Aorta (tissue), 5 donors: ENCODE data around the gene EXD2. TPM values are rescaled to one million over a fixed set of nuclear protein-coding genes. Genes with fewer than 3 reads are reported as not detected.
"Not testable (repeated sequence)": the region's sequence is repeated elsewhere in the genome, so short reads cannot be mapped to it uniquely, and the experiment has no call there.

Experiments
- ATAC-seq: fragments of 200-7000 bp; cut with Tn5 transposase; one replicate; pipeline ENCODE4 v1.9.1; 2022; ENCODE audit warnings: moderate library complexity; ENCODE audit not compliant: low FRiP score
- DNase-seq, 2 donors: peaks; one replicate each; pipeline ENCODE4 v3.0.0-alpha.2; 2020
- H3K27ac ChIP-seq, 2 donors: one replicate each; pipeline ENCODE4 v1.5.1; 2013; ENCODE audit warnings: low read length in 2 of 2, mild to moderate bottlenecking in 2 of 2, moderate library complexity in 2 of 2, control low read depth in 1 of 2, inconsistent platforms in 1 of 2, low read depth in 1 of 2
- H3K27me3 ChIP-seq, 2 donors: one replicate each; pipeline ENCODE4 v1.6.1; 2013; ENCODE audit warnings: control low read depth in 1 of 2, low read length in 1 of 2, mild to moderate bottlenecking in 1 of 2, moderate library complexity in 1 of 2; ENCODE audit not compliant: insufficient read depth in 2 of 2, control insufficient read depth in 1 of 2
- H3K36me3 ChIP-seq, 2 donors: one replicate each; pipeline ENCODE4 v1.6.1; 2013; ENCODE audit warnings: control low read depth in 1 of 2, low read length in 1 of 2, mild to moderate bottlenecking in 1 of 2; ENCODE audit not compliant: insufficient read depth in 2 of 2, control insufficient read depth in 1 of 2
- H3K4me1 ChIP-seq, 2 donors: one replicate each; pipeline ENCODE4 v1.6.1; 2013; ENCODE audit warnings: low read length in 2 of 2, control low read depth in 1 of 2, mild to moderate bottlenecking in 1 of 2, moderate library complexity in 1 of 2; ENCODE audit not compliant: insufficient read depth in 2 of 2, control insufficient read depth in 1 of 2
- H3K4me3 ChIP-seq, 2 donors: one replicate each; pipeline ENCODE4 v1.5.1; 2013; ENCODE audit warnings: low read length in 2 of 2, control low read depth in 1 of 2, mild to moderate bottlenecking in 1 of 2
- H3K9me3 ChIP-seq: one replicate; pipeline ENCODE4 v1.6.1; 2013; ENCODE audit warnings: mild to moderate bottlenecking, low read length; ENCODE audit not compliant: control insufficient read depth
- WGBS, 2 donors: extraction: QIAGEN DNeasy Blood & Tissue Kit; methylation state at CpG; one replicate each; pipeline ENCODE4 v1.1.7; 2013; 5-methylcytosine and 5-hydroxymethylcytosine counted together
- intact Hi-C, 2 donors: fragments of 100-400 bp; cut with DNase I; formaldehyde crosslinking; loops; one replicate each; pipeline versions ENCODE4 v1.14.2 to v1.15.0; 2022
- polyA plus RNA-seq, 2 donors: library from polyadenylated mRNA; stranded (reverse); fragments of 200-250 nt; gene quantifications; one replicate each; pipeline ENCODE4 v1.2.3, GENCODE V29; 2013
- total RNA-seq, 2 donors: library from RNA; stranded (reverse); fragmentation: NEBNext Ultra II Directional; extraction: Animal tissue kit (Norgen Biotek cat#: 25700); gene quantifications; one replicate each; pipeline ENCODE4 v1.2.1, GENCODE V29; 2021
- donor health status: healthy with polysubstance abuse.
- donor health status: Bipolar disorder and iron deficiency.
- donor health status: DM: no; HTN: no; CAD: no.
- donor health status: DM: no; HTN: no; CAD: no.
- donor health status: DM: yes; HTN: yes; CAD: no.

Gene EXD2
- total and polyA plus RNA-seq, 4 donors = 4.5 to 19.4 (median 12.0) TPM

DNA sequence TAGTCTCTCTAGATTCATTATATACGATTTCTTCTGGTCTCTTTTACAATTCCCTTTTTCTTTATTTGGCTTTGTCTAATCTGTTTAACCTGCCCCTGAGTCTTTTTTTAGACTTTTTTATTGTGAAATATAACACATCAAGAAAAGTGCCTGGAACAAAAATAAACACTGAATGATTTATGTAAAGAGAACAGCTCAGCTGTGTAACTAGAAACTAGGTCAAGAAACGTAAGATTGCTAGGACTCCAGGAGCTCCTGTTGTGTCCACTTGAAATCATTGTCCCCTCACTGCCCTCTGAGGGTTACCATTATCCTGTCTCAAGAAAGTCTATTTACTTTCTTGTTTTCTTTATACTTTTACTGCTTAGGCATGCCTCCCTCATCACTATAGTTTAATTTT lies 23.1 kb downstream of the EXD2 start:
- Histone ChIP-seq H3K9me3 (no peaks in the 10 kb centered on the region), H3K27ac (no peak overlapping the region), H3K4me3 (no peak overlapping the region), H3K27me3 (no peaks in the 10 kb centered on the region), H3K36me3 (peaks cover 0 to 1% of the 10 kb centered on the region in 2 donors), H3K4me1 (peaks cover 0 to 1% of the 10 kb centered on the region in 2 donors)
- intact Hi-C loops = no loop called here
- DNase-seq (no peak), ATAC-seq (no peak)
- 16 to 19% methylated on average over 2 of the region's 2 CpGs for WGBS, 2 donors

DNA sequence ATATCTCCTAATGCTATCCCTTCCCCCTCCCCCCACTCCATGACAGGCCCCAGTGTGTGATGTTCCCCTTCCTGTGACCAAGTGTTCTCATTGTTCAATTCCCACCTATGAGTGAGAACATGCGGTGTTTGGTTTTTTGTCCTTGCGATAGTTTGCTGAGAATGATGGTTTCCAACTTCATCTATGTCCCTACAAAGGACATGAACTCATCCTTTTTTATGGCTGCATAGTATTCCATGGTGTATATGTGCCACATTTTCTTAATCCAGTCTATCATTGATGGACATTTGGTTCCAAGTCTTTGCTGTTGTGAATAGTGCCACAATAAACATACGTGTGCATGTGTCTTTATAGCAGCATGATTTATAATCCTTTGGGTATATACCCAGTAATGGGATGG lies 26.4 kb downstream of the EXD2 start:
- 88 to 98% methylated on average over 2 of the region's 3 CpGs for WGBS, 2 donors

GRCh38 chr14:69224946-69225345 lies 33.6 kb downstream of the EXD2 start:
- Histone ChIP-seq H3K36me3 (peaks cover 0 to 3% of the 10 kb centered on the region in 2 donors), H3K27ac (no peak overlapping the region), H3K4me3 (no peak overlapping the region), H3K27me3 (no peaks in the 10 kb centered on the region), H3K4me1 (no peaks in the 10 kb centered on the region), H3K9me3 (no peaks in the 10 kb centered on the region)
- ATAC-seq (no peak), DNase-seq (no peak)
- intact Hi-C loops = no loop called here
- WGBS, 2 donors = 77 to 87% methylated on average over 4 of the region's 4 CpGs

More for the DNA sequence above, 26.4 kb downstream of the EXD2 start:
- H3K9me3 ChIP-seq, H3K36me3 ChIP-seq, intact Hi-C loops, H3K27me3 ChIP-seq, H3K4me1 ChIP-seq, ATAC-seq, H3K27ac ChIP-seq, DNase-seq, H3K4me3 ChIP-seq: not testable (repeated sequence)

GRCh38 chr14:69226178-69226577 lies 34.9 kb downstream of the EXD2 start:
- WGBS, 2 donors = 41 to 44% methylated on average over 9 of the region's 9 CpGs
- Histone ChIP-seq H3K4me1 (no peaks in the 10 kb centered on the region), H3K27ac (no peak overlapping the region), H3K36me3 (peaks cover 0 to 3% of the 10 kb centered on the region in 2 donors), H3K27me3 (no peaks in the 10 kb centered on the region), H3K9me3 (no peaks in the 10 kb centered on the region), H3K4me3 (no peak overlapping the region)
- intact Hi-C loops = no loop called here
- DNase-seq = no peak
- ATAC-seq = no peak

DNA sequence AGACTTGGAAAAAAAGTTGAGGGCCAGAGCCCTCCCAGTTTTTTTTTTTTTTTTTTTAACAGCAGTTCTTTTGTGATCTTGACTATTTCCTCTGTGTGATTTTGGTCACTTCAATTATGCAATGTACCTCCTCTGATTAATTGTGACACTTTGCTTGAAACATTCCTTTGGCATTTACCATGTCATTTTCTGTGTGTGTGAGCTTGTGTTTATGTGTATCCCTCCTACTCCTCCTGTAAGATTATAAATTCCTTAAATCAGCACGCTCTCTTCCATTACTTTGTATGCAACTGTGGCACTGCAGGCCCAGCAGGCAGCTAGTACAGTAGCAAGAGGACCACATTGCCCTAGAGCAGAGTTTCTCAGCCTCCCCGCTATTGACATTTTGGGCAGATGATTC lies 35.4 kb downstream of the EXD2 start:
- 96 to 97% methylated on average over 2 of the region's 2 CpGs for WGBS, 2 donors
- intact Hi-C loops = no loop called here
- ATAC-seq (no peak), DNase-seq (no peak)
- no peak overlapping the region for H3K27ac ChIP-seq
- H3K4me1 ChIP-seq = no peaks in the 10 kb centered on the region
- no peak overlapping the region for H3K4me3 ChIP-seq
- H3K36me3 ChIP-seq = peaks cover 0 to 5% of the 10 kb centered on the region in 2 donors
- no peaks in the 10 kb centered on the region for H3K27me3 ChIP-seq
- no peaks in the 10 kb centered on the region for H3K9me3 ChIP-seq

DNA sequence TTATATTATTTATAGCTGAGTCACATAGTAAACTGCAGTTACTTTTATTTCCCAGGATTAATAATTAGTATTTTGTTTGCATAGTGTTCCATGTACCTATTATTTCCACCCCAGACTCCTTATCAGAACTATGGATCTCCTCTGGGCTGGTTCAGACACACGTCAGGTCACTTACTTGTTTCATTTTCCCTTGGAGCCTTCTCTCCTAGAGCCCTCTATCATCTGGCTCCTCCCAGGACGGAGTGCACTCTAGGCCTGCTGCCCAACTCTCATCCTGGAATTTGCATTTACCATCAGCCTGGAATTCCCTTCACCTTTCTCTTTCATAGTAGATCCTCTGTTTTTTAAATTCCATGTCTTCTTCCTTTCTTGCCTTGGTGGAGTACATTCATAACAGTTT lies 40.2 kb downstream of the EXD2 start:
- no peaks in the 10 kb centered on the region for H3K27me3 ChIP-seq
- no peak overlapping the region for H3K4me3 ChIP-seq
- no peak for DNase-seq
- ATAC-seq = no peak
- intact Hi-C loops = no loop called here
- peaks cover 2 to 15% of the 10 kb centered on the region in 2 donors for H3K36me3 ChIP-seq
- 83 to 91% methylated on average over 2 of the region's 2 CpGs for WGBS, 2 donors
- H3K27ac ChIP-seq = no peak overlapping the region
- H3K9me3 ChIP-seq = no peaks in the 10 kb centered on the region
- H3K4me1 ChIP-seq = no peaks in the 10 kb centered on the region

GRCh38 chr14:69232388-69232787 lies 41.1 kb downstream of the EXD2 start:
- Histone ChIP-seq H3K4me3 (no peak overlapping the region), H3K27ac (no peak overlapping the region), H3K36me3 (peaks cover 2 to 17% of the 10 kb centered on the region in 2 donors), H3K9me3 (no peaks in the 10 kb centered on the region), H3K4me1 (no peaks in the 10 kb centered on the region), H3K27me3 (no peaks in the 10 kb centered on the region)
- no peak for ATAC-seq
- DNase-seq = no peak
- intact Hi-C loops = no loop called here
- 89 to 94% methylated on average over 3 of the region's 3 CpGs for WGBS, 2 donors

DNA sequence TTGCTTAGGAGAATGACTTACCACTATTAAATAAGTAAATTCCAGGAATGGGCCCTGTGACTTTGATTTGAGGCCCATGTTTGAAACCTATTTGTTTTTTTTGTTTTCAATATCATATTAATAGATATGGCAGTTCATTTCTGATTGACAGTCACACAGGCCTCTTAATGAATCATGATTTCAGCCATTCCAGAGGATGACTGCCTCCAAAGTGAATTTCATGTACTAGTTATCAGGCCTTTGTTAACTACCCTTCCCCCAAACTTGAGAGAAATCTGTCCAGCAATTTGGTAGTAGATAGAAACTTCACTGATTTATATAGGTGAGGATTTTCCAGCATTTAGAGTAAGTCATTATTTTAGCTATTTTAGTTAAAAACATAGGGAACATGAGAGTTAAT lies 42.8 kb downstream of the EXD2 start:
- no peak for ATAC-seq
- Histone ChIP-seq H3K4me1 (no peaks in the 10 kb centered on the region), H3K9me3 (no peaks in the 10 kb centered on the region), H3K27me3 (no peaks in the 10 kb centered on the region), H3K4me3 (no peak overlapping the region), H3K27ac (no peak overlapping the region), H3K36me3 (peaks cover 2 to 25% of the 10 kb centered on the region in 2 donors)
- intact Hi-C loops = no loop called here
- DNase-seq = no peak

DNA sequence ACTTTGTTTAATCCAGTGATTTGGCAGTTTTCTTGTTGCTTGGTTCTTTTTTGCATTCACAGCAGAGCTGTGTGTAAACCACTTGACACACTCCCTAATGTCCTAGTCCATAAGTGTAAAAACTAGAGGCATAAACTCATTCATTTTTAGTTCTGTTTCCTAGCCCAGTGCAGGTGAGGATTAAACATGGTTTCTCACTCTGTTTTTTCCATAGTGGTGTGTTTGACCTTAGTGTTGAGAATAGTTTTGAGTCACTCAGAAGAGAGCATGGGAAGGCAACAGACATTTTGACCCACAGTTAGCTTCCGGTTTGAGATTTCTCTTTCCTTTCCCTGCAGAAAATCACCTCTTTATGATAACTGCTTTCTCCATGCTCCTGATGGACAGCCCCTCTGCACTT lies 44.4 kb downstream of the EXD2 start:
- 92 to 100% methylated on average over 1 of the region's 1 CpG for WGBS, 2 donors
- H3K36me3 ChIP-seq = peaks cover 2 to 28% of the 10 kb centered on the region in 2 donors
- H3K4me1 ChIP-seq = no peaks in the 10 kb centered on the region
- no peak overlapping the region for H3K27ac ChIP-seq
- no peak overlapping the region for H3K4me3 ChIP-seq
- DNase-seq (no peak), ATAC-seq (no peak)
- intact Hi-C loops = no loop called here
- H3K27me3 ChIP-seq = no peaks in the 10 kb centered on the region
- no peaks in the 10 kb centered on the region for H3K9me3 ChIP-seq
